ENCODE results near the gene SGPL1. TPM values are rescaled to one million over a fixed set of nuclear protein-coding genes. Genes with fewer than 3 reads are reported as not detected.

SGPL1 gene
- total and polyA plus RNA-seq, 2 of the 8 experiments (the other 6 are each of a cell fraction or from before 2014, with no cell fraction given) = 20.5 to 51.6 TPM

DNA sequence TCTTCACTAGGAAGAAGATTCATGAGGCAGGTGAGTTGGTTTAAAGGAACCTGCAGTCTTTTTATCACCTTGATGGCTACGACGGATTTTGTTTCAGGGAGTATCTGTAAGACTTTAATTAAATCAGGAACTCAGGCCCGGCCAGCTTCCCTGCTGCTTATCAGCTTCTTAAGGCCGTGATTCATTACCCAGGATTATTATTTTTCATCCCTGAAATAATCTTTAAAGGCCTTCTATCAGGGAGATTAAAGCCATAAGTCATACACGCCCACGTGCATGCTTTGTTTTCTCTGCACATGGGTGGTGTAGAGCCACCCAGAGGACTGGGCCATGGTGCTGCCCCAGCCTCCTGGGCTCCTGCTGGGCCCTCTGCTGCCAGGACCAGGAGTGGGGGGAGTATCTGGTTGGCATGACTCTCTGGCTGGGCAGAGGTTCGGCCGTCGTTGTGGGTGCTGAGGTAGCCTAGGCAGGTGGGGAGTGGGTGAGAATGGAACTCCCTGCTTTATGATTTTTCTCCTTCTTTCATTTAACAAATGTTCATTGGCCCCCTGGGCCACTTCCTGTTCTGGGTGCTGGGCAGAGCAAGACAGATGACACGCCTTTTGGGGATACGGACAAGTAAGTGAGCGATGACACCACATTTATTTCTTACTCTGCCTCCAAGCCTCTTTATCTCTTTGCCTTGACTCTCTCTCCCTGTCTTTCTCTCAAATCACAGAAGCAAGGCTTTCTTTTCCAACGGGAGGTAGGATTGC lies 111.6 kb downstream of the SGPL1 start:
- Histone ChIP-seq H2BK12ac (ENCODE audit: low read depth, low read length) (no peak overlapping the region), H3K14ac (ENCODE audit: insufficient read length) (no peak overlapping the region), H2BK5ac (ENCODE audit: low read depth, low read length) (no peak overlapping the region), H3K23ac (ENCODE audit: insufficient read length) (no peak overlapping the region), H3K56ac (replicated peaks; ENCODE audit: insufficient read length, low read depth, low read length) (no peak overlapping the region), H3K9ac (replicated peaks in 1 of 4; ENCODE audit: extremely low read depth in 1 of 4, low read depth in 3 of 4, low read length in 3 of 4) (no peak overlapping the region), H3K36me3 (ENCODE audit: control insufficient read depth in 2 of 4, insufficient read depth in 4 of 4, low read length in 3 of 4) (no peaks in the 10 kb centered on the region), H3K9me3 (ENCODE audit: insufficient read depth in 2 of 2, low read depth in 1 of 2, low read length in 1 of 2) (no peaks in the 10 kb centered on the region), H2AK5ac (ENCODE audit: low read depth, low read length) (no peak overlapping the region), H2BK120ac (replicated peaks; ENCODE audit: low read depth, low read length) (no peak overlapping the region), H3K4ac (replicated peaks; ENCODE audit: insufficient read length, low read depth, low read length) (no peak overlapping the region), H3K4me1 (replicated peaks in 1 of 4; ENCODE audit: control insufficient read depth in 3 of 4, insufficient read depth in 4 of 4, low read length in 3 of 4) (no peaks in the 10 kb centered on the region), H3K4me3 (ENCODE audit: extremely low read depth in 1 of 4, insufficient read depth in 2 of 4, low read depth in 3 of 4, low read length in 4 of 4) (no peak overlapping the region), H4K91ac (replicated peaks; ENCODE audit: insufficient read length, low read length) (no peak overlapping the region), H3K23me2 (ENCODE audit: low read depth, low read length) (no peaks in the 10 kb centered on the region), H2AFZ (ENCODE audit: low read length) (no peak overlapping the region), H3K18ac (ENCODE audit: extremely low read depth, low read length) (no peak overlapping the region), H3K79me1 (ENCODE audit: low read depth, low read length) (no peaks in the 10 kb centered on the region), H3K27me3 (replicated peaks in 1 of 4; ENCODE audit: control insufficient read depth in 3 of 4, extremely low read depth in 1 of 4, insufficient read depth in 3 of 4, low read length in 3 of 4) (no peaks in the 10 kb centered on the region; a peak in 1 of 7 replicates), H4K20me1 (replicated peaks in 1 of 2; ENCODE audit: control insufficient read depth in 1 of 2, insufficient read depth in 2 of 2, low read length in 2 of 2) (no peaks in the 10 kb centered on the region), H4K5ac (ENCODE audit: insufficient read length, low read depth, low read length) (no peak overlapping the region), H3K79me2 (ENCODE audit: control insufficient read depth in 1 of 2, insufficient read depth in 2 of 2, low read length in 2 of 2) (no peaks in the 10 kb centered on the region), H3K4me2 (ENCODE audit: insufficient read depth in 1 of 2, low read depth in 2 of 2, low read length in 2 of 2) (no peak overlapping the region), H2BK15ac (ENCODE audit: low read length) (no peak overlapping the region), H2BK20ac (ENCODE audit: low read length) (no peak overlapping the region), H3K27ac (ENCODE audit: low read depth, low read length) (no peak overlapping the region), H4K8ac (ENCODE audit: extremely low read depth, insufficient read depth, low read length) (no peak overlapping the region)
- ChIA-PET POLR2A (ENCODE audit: partially characterized antibody) (no interaction called here), CTCF (ENCODE audit: partially characterized antibody) (interaction anchor here (0.6 to 17.0 kb wide), 24 partner anchors 8 to 357 kb away, joined by 3 to 237 read pairs (median 6); partner anchors contain the start of gene UNC5B)
- DNase-seq (ENCODE audit: low read depth in 1 of 2, low spot score in 2 of 2) (no peak), FAIRE-seq (no peak)
- 88% methylated on average over 13 of the region's 13 CpGs; no CpG with 5 or more reads in 1 of the 2 experiments for WGBS, 2 experiments (ENCODE audit: extremely low coverage in 1 of 2, insufficient coverage in 1 of 2, insufficient read length in 1 of 2, insufficient replicate concordance in 2 of 2, low coverage in 1 of 2, low lambda C conversion rate in 2 of 2, missing lambda C conversion rate in 1 of 2)
- TF ChIP-seq NRF1 (IDR thresholded peaks at IDR 0.05; ENCODE audit: low read depth, low read length) = no peak
- TF ChIP-seq, protein P1, sequence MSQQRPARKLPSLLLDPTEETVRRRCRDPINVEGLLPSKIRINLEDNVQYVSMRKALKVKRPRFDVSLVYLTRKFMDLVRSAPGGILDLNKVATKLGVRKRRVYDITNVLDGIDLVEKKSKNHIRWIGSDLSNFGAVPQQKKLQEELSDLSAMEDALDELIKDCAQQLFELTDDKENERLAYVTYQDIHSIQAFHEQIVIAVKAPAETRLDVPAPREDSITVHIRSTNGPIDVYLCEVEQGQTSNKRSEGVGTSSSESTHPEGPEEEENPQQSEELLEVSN (IDR thresholded peaks at IDR 0.05) = no peak
- TF ChIP-seq KDM1A (IDR thresholded peaks at IDR 0.05; ENCODE audit: borderline replicate concordance, low read length) = no peak
- no peak for TF ChIP-seq CEBPB (IDR thresholded peaks at IDR 0.05; ENCODE audit: low read depth, low read length)
